ENCODE measurements around the gene ABLIM1. TPM values are rescaled to one million over a fixed set of nuclear protein-coding genes. Genes with fewer than 3 reads are reported as not detected.

Gene ABLIM1
- polyA plus RNA-seq, 3 donors: 0.33 to 0.91 (median 0.57) TPM

- no peaks in the 10 kb centered on the region for H3K27me3 ChIP-seq (ENCODE audit: control insufficient read depth in 2 of 2, insufficient read depth in 2 of 2, low read length in 2 of 2)
- Mint-ChIP-seq H3K9me3 (no peaks in the 10 kb centered on the region), H3K27me3 (ENCODE audit: low read depth in 3 of 3) (peaks cover 0 to 2% (median 0%) of the 10 kb centered on the region in 3 donors), H3K36me3 (no peaks in the 10 kb centered on the region), H3K4me1 (peaks cover 3% of the 10 kb centered on the region), H3K4me3 (no peak overlapping the region), H3K27ac (no peak overlapping the region)
- no peak overlapping the region for H3K4me2 ChIP-seq (replicated peaks; ENCODE audit: extremely low read depth, low read length, poor library complexity, severe bottlenecking)
- no peaks in the 10 kb centered on the region for H4K20me1 ChIP-seq (ENCODE audit: insufficient read depth, low read length)
- no peak for TF ChIP-seq CTCF (IDR thresholded peaks at IDR 0.05)
- DNase-seq: no peak
- H3K4me1 ChIP-seq (ENCODE audit: control insufficient read depth in 1 of 2, insufficient read depth in 2 of 2, low read length in 2 of 2): no peaks in the 10 kb centered on the region
- no peaks in the 10 kb centered on the region for H3K9me3 ChIP-seq (replicated peaks in 1 of 2; ENCODE audit: control insufficient read depth in 1 of 2, insufficient read depth in 1 of 2, low read length in 2 of 2)
- intact Hi-C loops (cut with micrococcal nuclease): no loop called here
- no peak overlapping the region for H3K9ac ChIP-seq (ENCODE audit: insufficient read depth, low read length, poor library complexity, severe bottlenecking)
- 70% methylated on average over 1 of the region's 4 CpGs for WGBS (ENCODE audit: insufficient coverage)
- H3K4me3 ChIP-seq (replicated peaks in 1 of 3; ENCODE audit: low read depth in 2 of 3, low read length in 3 of 3): no peak overlapping the region
- H3K27ac ChIP-seq (ENCODE audit: low read depth in 1 of 2, low read length in 2 of 2): no peak overlapping the region
- no peaks in the 10 kb centered on the region for H3K79me2 ChIP-seq (ENCODE audit: insufficient read depth, low read length)
- no peaks in the 10 kb centered on the region for H3K36me3 ChIP-seq (replicated peaks in 1 of 2; ENCODE audit: control insufficient read depth in 1 of 2, insufficient read depth in 2 of 2, low read length in 2 of 2)
- no peak overlapping the region for H2AFZ ChIP-seq (ENCODE audit: insufficient read depth, low read depth, low read length, poor library complexity, severe bottlenecking)
Observed at GRCh38 chr10:114492351-114493037, 165.6 kb downstream of the ABLIM1 start.

GRCh38 chr10:114491933-114492332 lies 166.1 kb downstream of the ABLIM1 start:
- Mint-ChIP-seq H3K4me1 (peaks cover 3% of the 10 kb centered on the region), H3K27me3 (ENCODE audit: low read depth in 3 of 3) (peaks cover 0 to 2% (median 0%) of the 10 kb centered on the region in 3 donors), H3K27ac (no peak overlapping the region), H3K9me3 (no peaks in the 10 kb centered on the region), H3K36me3 (no peaks in the 10 kb centered on the region), H3K4me3 (no peak overlapping the region)
- H3K4me2 ChIP-seq (replicated peaks; ENCODE audit: extremely low read depth, low read length, poor library complexity, severe bottlenecking): no peak overlapping the region
- H3K79me2 ChIP-seq (ENCODE audit: insufficient read depth, low read length): no peaks in the 10 kb centered on the region
- no peak for TF ChIP-seq CTCF (IDR thresholded peaks at IDR 0.05)
- H3K27me3 ChIP-seq (ENCODE audit: control insufficient read depth in 2 of 2, insufficient read depth in 2 of 2, low read length in 2 of 2): no peaks in the 10 kb centered on the region
- no peaks in the 10 kb centered on the region for H4K20me1 ChIP-seq (ENCODE audit: insufficient read depth, low read length)
- no peaks in the 10 kb centered on the region for H3K36me3 ChIP-seq (replicated peaks in 1 of 2; ENCODE audit: control insufficient read depth in 1 of 2, insufficient read depth in 2 of 2, low read length in 2 of 2)
- H3K27ac ChIP-seq (ENCODE audit: low read depth in 1 of 2, low read length in 2 of 2): no peak overlapping the region
- no peak overlapping the region for H2AFZ ChIP-seq (ENCODE audit: insufficient read depth, low read depth, low read length, poor library complexity, severe bottlenecking)
- H3K4me3 ChIP-seq (replicated peaks in 1 of 3; ENCODE audit: low read depth in 2 of 3, low read length in 3 of 3): no peak overlapping the region
- no peaks in the 10 kb centered on the region for H3K4me1 ChIP-seq (ENCODE audit: control insufficient read depth in 1 of 2, insufficient read depth in 2 of 2, low read length in 2 of 2)
- WGBS (ENCODE audit: insufficient coverage): 43% methylated on average over 3 of the region's 4 CpGs
- intact Hi-C loops (cut with micrococcal nuclease): no loop called here
- H3K9ac ChIP-seq (ENCODE audit: insufficient read depth, low read length, poor library complexity, severe bottlenecking): no peak overlapping the region
- H3K9me3 ChIP-seq (replicated peaks in 1 of 2; ENCODE audit: control insufficient read depth in 1 of 2, insufficient read depth in 1 of 2, low read length in 2 of 2): no peaks in the 10 kb centered on the region
- DNase-seq: no peak

Data from CD14-positive monocyte (primary cell).